ENCODE results near the gene TRNT1. TPM values are rescaled to one million over a fixed set of nuclear protein-coding genes. Genes with fewer than 3 reads are reported as not detected.

TRNT1 gene
- total RNA-seq, 2 experiments from 2014 or later: 25.8 to 30.7 TPM

DNA sequence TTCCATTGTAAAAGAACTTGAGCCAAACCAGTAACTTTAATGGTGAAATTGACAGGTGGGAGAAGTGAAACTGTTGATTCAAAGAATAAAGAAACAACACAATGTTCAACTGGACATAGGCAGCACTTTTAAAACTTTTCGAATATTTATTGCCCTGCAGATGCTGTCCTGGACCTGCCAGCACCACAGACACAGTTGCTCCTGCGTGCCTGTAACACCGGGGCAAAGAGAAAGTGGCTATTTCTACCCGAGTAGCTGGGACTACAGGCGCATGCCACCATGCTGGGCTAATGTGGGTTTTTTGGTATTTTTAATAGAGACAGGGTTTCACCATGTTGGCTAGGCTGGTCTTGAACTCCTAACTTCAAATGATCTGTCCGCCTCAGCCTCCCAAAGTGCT is 24.0 kb upstream of the TRNT1 start:
- DNase-seq: no peak
- Histone ChIP-seq H3K36me3 (ENCODE audit: insufficient read depth, low read length) (no peaks in the 10 kb centered on the region), H3K4me3 (ENCODE audit: low read length) (no peak overlapping the region), H3K9me3 (ENCODE audit: control insufficient read depth in 1 of 2, insufficient read depth in 1 of 2, low read length in 2 of 2) (no peaks in the 10 kb centered on the region), H3K4me1 (ENCODE audit: insufficient read depth, low read length) (no peaks in the 10 kb centered on the region), H3K27me3 (ENCODE audit: control insufficient read depth in 1 of 2, insufficient read depth in 2 of 2, low read length in 2 of 2) (no peaks in the 10 kb centered on the region), H3K27ac (ENCODE audit: low read depth in 1 of 2, low read length in 2 of 2) (no peak overlapping the region)
- Mint-ChIP-seq H3K4me1 (ENCODE audit: low read depth) (no peaks in the 10 kb centered on the region), H3K4me3 (no peak overlapping the region), H3K9me3 (no peaks in the 10 kb centered on the region), H3K36me3 (ENCODE audit: low read depth) (no peaks in the 10 kb centered on the region), H3K27ac (no peak overlapping the region), H3K27me3 (peaks cover 10% of the 10 kb centered on the region)
- TF ChIP-seq CTCF (IDR thresholded peaks at IDR 0.05): no peak
- ChIA-PET CTCF (no interaction called here), POLR2A (no interaction called here)
- intact Hi-C loops (cut with DNase I, micrococcal nuclease): no loop called here
- no peak for ATAC-seq (ENCODE audit: poor library complexity)

DNA sequence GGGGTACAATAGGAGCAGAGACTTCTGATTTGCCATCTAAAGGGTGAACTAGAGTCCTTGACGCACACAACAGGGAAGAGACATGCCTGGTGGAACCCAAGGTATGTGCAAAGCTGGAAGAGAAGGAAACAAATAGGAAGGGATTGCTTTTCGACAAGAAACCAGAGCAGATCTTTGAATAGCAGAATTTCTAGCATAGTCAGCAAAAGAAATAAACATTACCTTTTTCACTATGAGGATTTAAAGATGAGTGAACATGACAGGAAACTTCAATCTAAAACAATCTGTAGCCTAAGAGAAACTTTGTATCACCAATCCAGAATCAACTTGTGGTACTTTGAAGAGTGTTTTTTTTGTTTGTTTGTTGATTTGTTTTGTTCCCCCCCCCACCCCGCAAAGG is 21.5 kb upstream of the TRNT1 start:
- Histone ChIP-seq H3K27me3 (ENCODE audit: control insufficient read depth in 1 of 2, insufficient read depth in 2 of 2, low read length in 2 of 2) (no peaks in the 10 kb centered on the region), H3K27ac (ENCODE audit: low read depth in 1 of 2, low read length in 2 of 2) (no peak overlapping the region), H3K36me3 (ENCODE audit: insufficient read depth, low read length) (no peaks in the 10 kb centered on the region), H3K4me1 (ENCODE audit: insufficient read depth, low read length) (peaks cover 3% of the 10 kb centered on the region), H3K9me3 (ENCODE audit: control insufficient read depth in 1 of 2, insufficient read depth in 1 of 2, low read length in 2 of 2) (no peaks in the 10 kb centered on the region), H3K4me3 (ENCODE audit: low read length) (no peak overlapping the region)
- ATAC-seq (ENCODE audit: poor library complexity) (no peak), DNase-seq (no peak)
- ChIA-PET POLR2A (no interaction called here), CTCF (no interaction called here)
- intact Hi-C loops (cut with DNase I, micrococcal nuclease): no loop called here
- Mint-ChIP-seq H3K9me3 (no peaks in the 10 kb centered on the region), H3K4me1 (ENCODE audit: low read depth) (peaks cover 11% of the 10 kb centered on the region), H3K36me3 (ENCODE audit: low read depth) (no peaks in the 10 kb centered on the region), H3K27ac (no peak overlapping the region), H3K4me3 (no peak overlapping the region), H3K27me3 (peaks cover 15% of the 10 kb centered on the region)
- TF ChIP-seq CTCF (IDR thresholded peaks at IDR 0.05): no peak

- no peak overlapping the region for H3K4me3 ChIP-seq (ENCODE audit: low read length)
- Mint-ChIP-seq H3K4me1 (ENCODE audit: low read depth) (peaks cover 16% of the 10 kb centered on the region), H3K9me3 (no peaks in the 10 kb centered on the region), H3K36me3 (ENCODE audit: low read depth) (no peaks in the 10 kb centered on the region), H3K27me3 (peaks cover 15% of the 10 kb centered on the region), H3K4me3 (no peak overlapping the region), H3K27ac (no peak overlapping the region)
- no peak overlapping the region for H3K27ac ChIP-seq (ENCODE audit: low read depth in 1 of 2, low read length in 2 of 2)
- no peaks in the 10 kb centered on the region for H3K27me3 ChIP-seq (ENCODE audit: control insufficient read depth in 1 of 2, insufficient read depth in 2 of 2, low read length in 2 of 2)
- intact Hi-C loops (cut with DNase I, micrococcal nuclease): no loop called here
- ChIA-PET POLR2A (no interaction called here), CTCF (no interaction called here)
- H3K4me1 ChIP-seq (ENCODE audit: insufficient read depth, low read length): peaks cover 8% of the 10 kb centered on the region
- no peaks in the 10 kb centered on the region for H3K9me3 ChIP-seq (ENCODE audit: control insufficient read depth in 1 of 2, insufficient read depth in 1 of 2, low read length in 2 of 2)
- ATAC-seq (ENCODE audit: poor library complexity) (no peak), DNase-seq (no peak)
- H3K36me3 ChIP-seq (ENCODE audit: insufficient read depth, low read length): no peaks in the 10 kb centered on the region
- no peak for TF ChIP-seq CTCF (IDR thresholded peaks at IDR 0.05)
Measured at GRCh38 chr3:3105815-3106214, 20.9 kb upstream of the TRNT1 start.

Data from CD4-positive, alpha-beta T cell (primary cell).